Panc1 (cell line): ENCODE results near the gene RAB40B. TPM values are rescaled to one million over a fixed set of nuclear protein-coding genes. Genes with fewer than 3 reads are reported as not detected.

Experiments
- ATAC-seq: fragments of 200-7000 bp; cut with Tn5 transposase; 2 replicates; pipeline ENCODE4 v1.9.1; 2020; ENCODE audit warnings: mild to moderate bottlenecking, moderate library complexity
- BruUV-seq: library from RNA; stranded (reverse); fragments of 400-500 nt; replicated peaks from 2 replicates; lab custom pipeline; 2021; lab: Mats Ljungman, UMichigan
- CTCF ChIA-PET: fragments of 300-600 bp; sonication (Branson Sonifier 250); formaldehyde crosslinking; loops from one replicate; lab custom pipeline; 2022; ENCODE audit warnings: antibody characterized with exemption; lab: Charles Lee
- POLR2A ChIA-PET: fragments of 300-600 bp; sonication (Branson Sonifier 250); formaldehyde crosslinking; loops from one replicate; lab custom pipeline; 2022; ENCODE audit warnings: antibody characterized with exemption; lab: Charles Lee
- DNase-seq: peaks from one replicate; pipeline ENCODE4 v3.0.0-alpha.2; 2010; ENCODE audit warnings: low read depth, low spot score
- H3K27ac ChIP-seq: 2 replicates; pipeline ENCODE4 v1.5.1; 2011; ENCODE audit warnings: mild to moderate bottlenecking, low read length, inconsistent platforms
- H3K27me3 ChIP-seq: fragments of 200-500 bp; sonication (Bioruptor generic); 2 replicates; pipeline ENCODE4 v1.6.0; 2014; ENCODE audit warnings: low read length, inconsistent platforms; ENCODE audit not compliant: control insufficient read depth, insufficient read depth
- H3K36me3 ChIP-seq: fragments of 200-500 bp; sonication (Bioruptor generic); 2 replicates; pipeline ENCODE4 v1.5.1; 2014; ENCODE audit warnings: inconsistent platforms, mild to moderate bottlenecking, low read length, moderate library complexity; ENCODE audit not compliant: control insufficient read depth, insufficient read depth
- H3K4me1 ChIP-seq: 2 replicates; pipeline ENCODE4 v1.5.1; 2011; ENCODE audit warnings: inconsistent platforms, mild to moderate bottlenecking, low read length, moderate library complexity; ENCODE audit not compliant: control insufficient read depth, insufficient read depth
- H3K4me3 ChIP-seq, 2 experiments: 2 replicates each; pipeline ENCODE4 v1.5.1; 2011 to 2012; ENCODE audit warnings: low read depth in 2 of 2, low read length in 2 of 2, mild to moderate bottlenecking in 2 of 2, inconsistent platforms in 1 of 2, moderate library complexity in 1 of 2
- H3K9me3 ChIP-seq: fragments of 200-500 bp; sonication (Bioruptor generic); 2 replicates; pipeline ENCODE4 v1.5.1; 2014; ENCODE audit warnings: low read depth, mild to moderate bottlenecking, inconsistent platforms, low read length, moderate library complexity; ENCODE audit not compliant: control insufficient read depth, insufficient read depth
- CTCF ChIP-seq: fragments of 450-650 bp; IDR thresholded peaks from 2 replicates; pipeline ENCODE4 v1.5.1; 2017; ENCODE audit warnings: mild to moderate bottlenecking
- POLR2AphosphoS5 ChIP-seq: IDR thresholded peaks from 2 replicates; pipeline ENCODE4 v1.6.1; 2012; ENCODE audit warnings: mild to moderate bottlenecking, low read depth, low read length, moderate library complexity
- REST ChIP-seq, 2 experiments: IDR thresholded peaks; 2 replicates each; pipeline ENCODE4 v1.6.1; 2011 to 2012; ENCODE audit warnings: low read depth in 2 of 2, control low read depth in 1 of 2, low read length in 1 of 2, mild to moderate bottlenecking in 1 of 2, moderate library complexity in 1 of 2; ENCODE audit not compliant: insufficient read depth in 1 of 2
- SIN3A ChIP-seq: IDR thresholded peaks from 2 replicates; pipeline ENCODE4 v1.6.1; 2012; ENCODE audit warnings: low read depth, mild to moderate bottlenecking, low read length, moderate library complexity, borderline replicate concordance; ENCODE audit not compliant: insufficient read depth
- TCF7L2 ChIP-seq: IDR thresholded peaks from 2 replicates; pipeline ENCODE4 v1.6.1; 2011; ENCODE audit warnings: mild to moderate bottlenecking, low read depth, low read length, inconsistent platforms
- in situ Hi-C: cut with HindIII; loops from 2 replicates; pipeline ENCODE4 v1.10.0; 2016; ENCODE audit warnings: low sequenced_read_pairs, low pct_unique_long_range_greater_than_20kb
- intact Hi-C: fragments of 100-400 bp; cut with micrococcal nuclease; formaldehyde crosslinking; loops from one replicate; pipeline ENCODE4 v1.10.0; 2022; ENCODE audit not compliant: unreplicated experiment
- total RNA-seq: library from RNA; stranded (reverse); gene quantifications from one replicate; pipeline ENCODE4 v1.2.1, GENCODE V29; 2021; ENCODE audit not compliant: unreplicated experiment

The RAB40B gene
- total RNA-seq, 1 experiment from 2014 or later: 7.1 TPM

GRCh38 chr17:82729479-82730260 is 31.2 kb upstream of the RAB40B start:
- ATAC-seq: no peak
- ChIA-PET POLR2A (no interaction called here), CTCF (no interaction called here)
- TF ChIP-seq CTCF (no peak), REST (IDR thresholded peaks at IDR 0.05; ENCODE audit: insufficient read depth in 1 of 2, low read depth in 2 of 2, low read length in 1 of 2) (no peak), POLR2AphosphoS5 (no peak), TCF7L2 (no peak), SIN3A (no peak)
- intact Hi-C loops (no loop called here), in situ Hi-C loops (no loop called here)
- H3K36me3 ChIP-seq: no peaks in the 10 kb centered on the region
- H3K4me1 ChIP-seq: no peaks in the 10 kb centered on the region
- no peak overlapping the region for H3K27ac ChIP-seq
- BruUV-seq: no TSS peak
- no peaks in the 10 kb centered on the region; the same call in 1 of the 2 replicates for H3K9me3 ChIP-seq
- no peaks in the 10 kb centered on the region for H3K27me3 ChIP-seq
- no peak overlapping the region for H3K4me3 ChIP-seq
- DNase-seq: no peak

- H3K4me1 ChIP-seq: no peaks in the 10 kb centered on the region
- CTCF ChIA-PET: no interaction called here
- no peak overlapping the region for H3K27ac ChIP-seq
- no peaks in the 10 kb centered on the region for H3K27me3 ChIP-seq
- in situ Hi-C loops (no loop called here), intact Hi-C loops (no loop called here)
- no peak for TF ChIP-seq REST (IDR thresholded peaks at IDR 0.05; ENCODE audit: insufficient read depth in 1 of 2, low read depth in 2 of 2, low read length in 1 of 2)
- no peak for TF ChIP-seq POLR2AphosphoS5
- no peak for TF ChIP-seq CTCF
- TF ChIP-seq TCF7L2: no peak
- TF ChIP-seq SIN3A: no peak
- no peaks in the 10 kb centered on the region for H3K36me3 ChIP-seq
- ATAC-seq (no peak), DNase-seq (no peak)
- no peak overlapping the region for H3K4me3 ChIP-seq
- BruUV-seq: no TSS peak
- no peaks in the 10 kb centered on the region for H3K9me3 ChIP-seq
- POLR2A ChIA-PET: no interaction called here
Observed at GRCh38 chr17:82726427-82726826, 27.9 kb upstream of the RAB40B start.
